Nephron progenitor cell (in vitro differentiated cells): ENCODE results near the gene SCN1B.

ENCODE experiments used
- DNase-seq: peaks from one replicate; pipeline ENCODE4 v3.0.0; 2021
- H3K27ac Mint-ChIP-seq: 2 replicates; pipeline ENCODE4 v1.8.0; 2021; ENCODE audit warnings: mild to moderate bottlenecking, moderate library complexity, mixed read lengths
- H3K27me3 Mint-ChIP-seq: 2 replicates; pipeline ENCODE4 v1.8.0; 2021; ENCODE audit warnings: mild to moderate bottlenecking, low read depth, mixed read lengths; ENCODE audit not compliant: poor library complexity
- H3K36me3 Mint-ChIP-seq: 2 replicates; pipeline ENCODE4 v1.8.0; 2021; ENCODE audit warnings: low read depth, mixed read lengths
- H3K4me1 Mint-ChIP-seq: 2 replicates; pipeline ENCODE4 v1.8.0; 2021; ENCODE audit warnings: mixed read lengths
- H3K4me3 Mint-ChIP-seq: 2 replicates; pipeline ENCODE4 v1.8.0; 2021; ENCODE audit warnings: mild to moderate bottlenecking, moderate library complexity, mixed read lengths
- H3K9me3 Mint-ChIP-seq: 2 replicates; pipeline ENCODE4 v1.8.0; 2021; ENCODE audit warnings: mild to moderate bottlenecking, moderate library complexity, mixed read lengths
- CTCF ChIP-seq: fragments of 200-600 bp; sonication (generic); IDR thresholded peaks from 2 replicates; pipeline ENCODE4 v1.5.0; 2021; ENCODE audit warnings: antibody characterized with exemption

The SCN1B gene

GRCh38 chr19:35087393-35087792 lies 57.1 kb downstream of the SCN1B start:
- no peaks in the 10 kb centered on the region for H3K36me3 Mint-ChIP-seq
- TF ChIP-seq CTCF: no peak

GRCh38 chr19:35088131-35088913 lies 58.1 kb downstream of the SCN1B start:
- no peak for TF ChIP-seq CTCF
- H3K27me3 Mint-ChIP-seq: peaks cover 7% of the 10 kb centered on the region
- no peaks in the 10 kb centered on the region for H3K9me3 Mint-ChIP-seq
- H3K36me3 Mint-ChIP-seq: no peaks in the 10 kb centered on the region
- no peak overlapping the region for H3K4me3 Mint-ChIP-seq
- H3K27ac Mint-ChIP-seq: peak overlapping the region; percentile 47
- H3K4me1 Mint-ChIP-seq: peaks cover 14% of the 10 kb centered on the region
- no peak for DNase-seq

More at GRCh38 chr19:35087393-35087792, 57.1 kb downstream of the SCN1B start:
- peaks cover 14% of the 10 kb centered on the region for H3K4me1 Mint-ChIP-seq
- DNase-seq: no peak
- no peak overlapping the region for H3K4me3 Mint-ChIP-seq
- no peak overlapping the region for H3K27ac Mint-ChIP-seq
- H3K27me3 Mint-ChIP-seq: peaks cover 7% of the 10 kb centered on the region
- peaks cover 4% of the 10 kb centered on the region for H3K9me3 Mint-ChIP-seq

DNA sequence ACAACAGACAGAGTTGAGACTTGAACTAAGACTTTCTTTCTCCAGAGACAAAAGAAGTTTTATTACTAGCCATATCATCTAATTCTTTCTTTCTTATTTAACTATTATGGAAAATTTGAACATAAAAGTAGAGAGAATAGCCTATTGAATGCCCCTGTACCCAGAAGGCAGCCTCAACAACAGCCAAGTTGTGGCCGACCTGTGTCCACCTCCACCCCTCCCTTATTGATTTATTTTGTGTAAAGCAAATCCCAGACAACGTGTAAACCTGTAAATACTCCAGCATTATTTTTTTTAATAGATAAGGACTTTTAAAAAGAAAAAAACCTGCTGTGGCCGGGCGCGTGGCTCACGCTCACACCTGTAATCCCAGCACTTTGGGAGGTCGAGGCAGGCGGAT lies 59.3 kb downstream of the SCN1B start:
- no peak for TF ChIP-seq CTCF
- Mint-ChIP-seq H3K4me1 (peaks cover 14% of the 10 kb centered on the region), H3K27ac (no peak overlapping the region), H3K36me3 (no peaks in the 10 kb centered on the region), H3K4me3 (no peak overlapping the region), H3K9me3 (no peaks in the 10 kb centered on the region), H3K27me3 (peaks cover 6% of the 10 kb centered on the region)
- DNase-seq: no peak
